Liver (tissue), 9 donors: ENCODE measurements around the gene HYAL1. TPM values are rescaled to one million over a fixed set of nuclear protein-coding genes. Genes with fewer than 3 reads are reported as not detected.

Source experiments
- DNase-seq: peaks from one replicate; pipeline ENCODE4 v3.0.0-alpha.2; 2017; ENCODE audit warnings: low spot score
- H3K27ac ChIP-seq, 2 donors: one replicate each; pipeline ENCODE4 v1.7.0; 2013; ENCODE audit warnings: inconsistent platforms in 2 of 2, low read length in 2 of 2, control low read depth in 1 of 2, low read depth in 1 of 2, mild to moderate bottlenecking in 1 of 2
- H3K27me3 ChIP-seq, 4 donors: one replicate each; pipeline versions ENCODE4 v1.6.1 to v1.7.0; 2013; ENCODE audit warnings: low read length in 3 of 4, inconsistent platforms in 1 of 4, mild to moderate bottlenecking in 1 of 4, moderate library complexity in 1 of 4; ENCODE audit not compliant: control insufficient read depth in 4 of 4, insufficient read depth in 4 of 4
- H3K36me3 ChIP-seq, 4 donors: one replicate each; pipeline versions ENCODE4 v1.6.1 to v1.7.0; 2013; ENCODE audit warnings: low read length in 3 of 4, mild to moderate bottlenecking in 3 of 4, low read depth in 1 of 4, moderate library complexity in 1 of 4; ENCODE audit not compliant: control insufficient read depth in 4 of 4, insufficient read depth in 3 of 4
- H3K4me1 ChIP-seq, 4 donors: one replicate each; pipeline versions ENCODE4 v1.6.1 to v1.7.0; 2013; ENCODE audit warnings: low read length in 3 of 4, mild to moderate bottlenecking in 3 of 4, moderate library complexity in 1 of 4; ENCODE audit not compliant: control insufficient read depth in 4 of 4, insufficient read depth in 4 of 4
- H3K4me3 ChIP-seq, 3 donors: one replicate each; pipeline versions ENCODE4 v1.6.1 to v1.7.0; 2013; ENCODE audit warnings: low read length in 3 of 3, control low read depth in 1 of 3, low read depth in 1 of 3, mild to moderate bottlenecking in 1 of 3
- H3K9ac ChIP-seq, 2 donors: one replicate each; pipeline ENCODE4 v1.7.0; 2013; ENCODE audit warnings: low read length in 2 of 2, mild to moderate bottlenecking in 2 of 2, moderate library complexity in 2 of 2, control low read depth in 1 of 2, low read depth in 1 of 2
- H3K9me3 ChIP-seq, 4 donors: one replicate each; pipeline versions ENCODE4 v1.6.1 to v1.7.0; 2013; ENCODE audit warnings: low read length in 3 of 4; ENCODE audit not compliant: control insufficient read depth in 4 of 4
- EGR1 ChIP-seq, 2 donors: IDR thresholded peaks; 2 replicates each; pipeline ENCODE4 v1.6.1; 2016 to 2018; ENCODE audit warnings: antibody characterized with exemption in 2 of 2, low read depth in 2 of 2
- FOXA1 ChIP-seq: IDR thresholded peaks from 2 replicates; pipeline ENCODE4 v1.6.1; 2016; ENCODE audit warnings: antibody characterized with exemption
- FOXA2 ChIP-seq: IDR thresholded peaks from 2 replicates; pipeline ENCODE4 v1.6.1; 2016; ENCODE audit warnings: antibody characterized with exemption
- GABPA ChIP-seq, 2 donors: IDR thresholded peaks in 1 of 2; conservative IDR thresholded peaks in 1 of 2; 2 replicates each; pipeline ENCODE4 v1.6.1; 2016; ENCODE audit warnings: antibody characterized with exemption in 2 of 2, mild to moderate bottlenecking in 1 of 2, moderate library complexity in 1 of 2
- HNF4A ChIP-seq, 2 donors: conservative IDR thresholded peaks; 2 replicates each; pipeline ENCODE4 v1.6.1; 2016; ENCODE audit warnings: antibody characterized with exemption in 2 of 2, mild to moderate bottlenecking in 2 of 2
- HNF4G ChIP-seq: IDR thresholded peaks from 2 replicates; pipeline ENCODE4 v1.6.1; 2016; ENCODE audit warnings: antibody characterized with exemption
- JUND ChIP-seq, 2 donors: IDR thresholded peaks; 2 replicates each; pipeline ENCODE4 v1.6.1; 2016; ENCODE audit warnings: antibody characterized with exemption in 2 of 2
- NR2F2 ChIP-seq: IDR thresholded peaks from 2 replicates; pipeline ENCODE4 v1.6.1; 2016; ENCODE audit warnings: antibody characterized with exemption
- RAD21 ChIP-seq, 2 donors: IDR thresholded peaks; 2 replicates each; pipeline ENCODE4 v1.6.1; 2016; ENCODE audit warnings: antibody characterized with exemption in 2 of 2, mild to moderate bottlenecking in 2 of 2
- RXRA ChIP-seq, 2 donors: IDR thresholded peaks; 2 replicates each; pipeline ENCODE4 v1.6.1; 2017 to 2018; ENCODE audit warnings: antibody characterized with exemption in 2 of 2, mild to moderate bottlenecking in 1 of 2
- TAF1 ChIP-seq: conservative IDR thresholded peaks from 2 replicates; pipeline ENCODE4 v1.6.1; 2016; ENCODE audit warnings: antibody characterized with exemption, mild to moderate bottlenecking
- YY1 ChIP-seq: IDR thresholded peaks from 2 replicates; pipeline ENCODE4 v1.6.1; 2016; ENCODE audit warnings: antibody characterized with exemption, mild to moderate bottlenecking
- WGBS: extraction: QIAGEN DNeasy Blood & Tissue Kit; methylation state at CpG from one replicate; pipeline ENCODE4 v1.1.7; 2013; 5-methylcytosine and 5-hydroxymethylcytosine counted together
- polyA plus RNA-seq, 2 donors: library from polyadenylated mRNA; stranded (reverse) in 1 of 2; unstranded in 1 of 2; fragments of 200-250 nt in 1 of 2; fragments of >200 nt in 1 of 2; fragmentation: Nextera tagmentation in 1 of 2; extraction: Ambion mirVana in 1 of 2; gene quantifications; one replicate each; pipeline versions ENCODE4 v1.2.1 to v1.2.3, GENCODE V29; 2013 to 2015
- total RNA-seq, 2 donors: library from RNA; depleted of rRNA; stranded (reverse); fragments of >200 nt; gene quantifications; one replicate each; pipeline ENCODE4 v1.2.3, GENCODE V29; 2014
- TF ChIP-seq, protein P1 (sequence below): IDR thresholded peaks from 2 replicates; pipeline ENCODE4 v1.6.1; 2016; ENCODE audit warnings: antibody characterized with exemption
- TF ChIP-seq, protein P2 (sequence below): IDR thresholded peaks from 2 replicates; pipeline ENCODE4 v1.6.1; 2016; ENCODE audit warnings: antibody characterized with exemption
- TF ChIP-seq, protein P3 (sequence below): fragments of 150-350 bp; IDR thresholded peaks from 2 replicates; pipeline ENCODE4 v1.5.1; 2017; ENCODE audit warnings: improper control_type of control experiment, low read depth, low read length; ENCODE audit not compliant: missing input control
- TF ChIP-seq, protein P4 (sequence below): IDR thresholded peaks from 2 replicates; pipeline ENCODE4 v1.6.1; 2016; ENCODE audit warnings: antibody characterized with exemption
- donor health status: healthy.
- donor health status: healthy.
- donor health status: healthy.
- donor health status: healthy.
- donor health status: healthy.

HYAL1 gene
- total and polyA plus RNA-seq, 4 donors: 82.3 to 156 (median 121) TPM

DNA sequence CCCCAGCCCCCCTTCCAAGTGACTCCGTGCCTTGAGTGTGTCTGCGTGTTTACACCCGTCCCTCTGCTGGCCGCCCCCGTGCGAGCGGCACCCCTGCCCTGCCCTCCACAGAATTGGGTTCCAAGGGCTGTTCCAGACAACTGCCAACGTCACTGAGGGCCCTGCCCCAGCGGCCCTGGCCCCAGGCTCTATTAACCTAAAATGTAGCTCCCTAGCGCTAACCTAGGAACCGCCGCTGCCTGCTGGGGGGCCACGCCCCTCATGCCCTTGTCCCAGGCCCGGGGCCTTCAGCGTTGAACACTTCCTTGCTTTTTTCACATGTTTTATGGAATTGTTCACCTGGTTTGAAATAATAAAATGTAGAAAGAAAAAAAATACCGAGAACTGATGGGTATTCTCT, 44.4 kb downstream of the HYAL1 start:
- no peak for DNase-seq
- peaks cover 11 to 39% (median 23%) of the 10 kb centered on the region in 4 donors for H3K4me1 ChIP-seq
- no peaks in the 10 kb centered on the region for H3K27me3 ChIP-seq
- no peak for TF ChIP-seq GABPA (IDR thresholded peaks at IDR 0.05 in 1 of 2, conservative IDR thresholded peaks at IDR 0.05 in 1 of 2)
- TF ChIP-seq HNF4G: no peak
- TF ChIP-seq, protein P1, sequence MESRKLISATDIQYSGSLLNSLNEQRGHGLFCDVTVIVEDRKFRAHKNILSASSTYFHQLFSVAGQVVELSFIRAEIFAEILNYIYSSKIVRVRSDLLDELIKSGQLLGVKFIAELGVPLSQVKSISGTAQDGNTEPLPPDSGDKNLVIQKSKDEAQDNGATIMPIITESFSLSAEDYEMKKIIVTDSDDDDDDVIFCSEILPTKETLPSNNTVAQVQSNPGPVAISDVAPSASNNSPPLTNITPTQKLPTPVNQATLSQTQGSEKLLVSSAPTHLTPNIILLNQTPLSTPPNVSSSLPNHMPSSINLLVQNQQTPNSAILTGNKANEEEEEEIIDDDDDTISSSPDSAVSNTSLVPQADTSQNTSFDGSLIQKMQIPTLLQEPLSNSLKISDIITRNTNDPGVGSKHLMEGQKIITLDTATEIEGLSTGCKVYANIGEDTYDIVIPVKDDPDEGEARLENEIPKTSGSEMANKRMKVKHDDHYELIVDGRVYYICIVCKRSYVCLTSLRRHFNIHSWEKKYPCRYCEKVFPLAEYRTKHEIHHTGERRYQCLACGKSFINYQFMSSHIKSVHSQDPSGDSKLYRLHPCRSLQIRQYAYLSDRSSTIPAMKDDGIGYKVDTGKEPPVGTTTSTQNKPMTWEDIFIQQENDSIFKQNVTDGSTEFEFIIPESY: no peak
- TF ChIP-seq NR2F2: no peak
- TF ChIP-seq TAF1: no peak
- no peak for TF ChIP-seq JUND (IDR thresholded peaks at IDR 0.05)
- TF ChIP-seq RXRA (IDR thresholded peaks at IDR 0.05): no peak
- TF ChIP-seq, protein P2, sequence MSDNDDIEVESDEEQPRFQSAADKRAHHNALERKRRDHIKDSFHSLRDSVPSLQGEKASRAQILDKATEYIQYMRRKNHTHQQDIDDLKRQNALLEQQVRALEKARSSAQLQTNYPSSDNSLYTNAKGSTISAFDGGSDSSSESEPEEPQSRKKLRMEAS: no peak
- no peak for TF ChIP-seq HNF4A (conservative IDR thresholded peaks at IDR 0.05)
- TF ChIP-seq, protein P3, sequence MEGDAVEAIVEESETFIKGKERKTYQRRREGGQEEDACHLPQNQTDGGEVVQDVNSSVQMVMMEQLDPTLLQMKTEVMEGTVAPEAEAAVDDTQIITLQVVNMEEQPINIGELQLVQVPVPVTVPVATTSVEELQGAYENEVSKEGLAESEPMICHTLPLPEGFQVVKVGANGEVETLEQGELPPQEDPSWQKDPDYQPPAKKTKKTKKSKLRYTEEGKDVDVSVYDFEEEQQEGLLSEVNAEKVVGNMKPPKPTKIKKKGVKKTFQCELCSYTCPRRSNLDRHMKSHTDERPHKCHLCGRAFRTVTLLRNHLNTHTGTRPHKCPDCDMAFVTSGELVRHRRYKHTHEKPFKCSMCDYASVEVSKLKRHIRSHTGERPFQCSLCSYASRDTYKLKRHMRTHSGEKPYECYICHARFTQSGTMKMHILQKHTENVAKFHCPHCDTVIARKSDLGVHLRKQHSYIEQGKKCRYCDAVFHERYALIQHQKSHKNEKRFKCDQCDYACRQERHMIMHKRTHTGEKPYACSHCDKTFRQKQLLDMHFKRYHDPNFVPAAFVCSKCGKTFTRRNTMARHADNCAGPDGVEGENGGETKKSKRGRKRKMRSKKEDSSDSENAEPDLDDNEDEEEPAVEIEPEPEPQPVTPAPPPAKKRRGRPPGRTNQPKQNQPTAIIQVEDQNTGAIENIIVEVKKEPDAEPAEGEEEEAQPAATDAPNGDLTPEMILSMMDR: no peak
- TF ChIP-seq FOXA1: no peak
- no peak for TF ChIP-seq YY1
- no peak for TF ChIP-seq EGR1 (IDR thresholded peaks at IDR 0.05; ENCODE audit: low read depth in 2 of 2)
- TF ChIP-seq FOXA2: no peak
- WGBS: 88% methylated on average over 16 of the region's 16 CpGs
- no peaks in the 10 kb centered on the region for H3K9me3 ChIP-seq
- H3K9ac ChIP-seq: no peak overlapping the region
- H3K27ac ChIP-seq: no peak overlapping the region
- H3K4me3 ChIP-seq: no peak overlapping the region
- peaks cover 11 to 21% (median 15%) of the 10 kb centered on the region in 4 donors for H3K36me3 ChIP-seq

DNA sequence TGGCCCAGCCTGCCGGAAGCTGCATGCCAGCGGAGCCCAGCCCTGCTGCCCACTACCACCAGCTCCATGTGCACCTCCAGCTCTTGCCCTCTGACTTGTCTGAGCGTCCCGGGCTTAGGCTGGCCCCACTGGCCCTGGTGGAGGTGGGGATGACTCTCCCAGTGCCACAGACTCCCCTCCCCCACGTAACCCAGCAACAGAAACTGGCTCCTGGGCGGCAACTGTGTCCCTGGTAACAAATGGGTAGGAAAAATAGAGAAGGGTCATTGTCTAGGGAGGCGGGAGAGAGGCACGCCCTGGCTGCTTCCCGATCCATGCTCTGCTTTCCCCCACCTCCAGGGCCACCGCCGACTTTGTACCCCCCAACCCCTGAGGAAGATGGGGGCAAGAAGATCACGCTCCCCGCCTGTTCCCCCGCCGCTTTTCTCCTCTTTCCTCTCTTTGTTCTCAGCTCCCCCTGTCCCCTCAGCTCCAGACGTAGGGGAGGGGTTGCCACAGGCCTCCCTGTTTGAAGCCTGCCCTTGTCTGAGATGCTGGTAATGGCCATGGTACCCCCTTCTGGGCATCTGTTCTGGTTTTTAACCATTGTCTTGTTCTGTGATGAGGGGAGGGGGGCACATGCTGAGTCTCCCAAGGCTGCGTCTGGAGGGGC, 45.2 kb downstream of the HYAL1 start:
- no peak overlapping the region for H3K27ac ChIP-seq
- H3K27me3 ChIP-seq: no peaks in the 10 kb centered on the region
- no peak for DNase-seq
- H3K4me1 ChIP-seq: peaks cover 14 to 42% (median 27%) of the 10 kb centered on the region in 4 donors
- peaks cover 11 to 21% (median 15%) of the 10 kb centered on the region in 4 donors for H3K36me3 ChIP-seq
- H3K4me3 ChIP-seq: no peak overlapping the region
- WGBS: 90% methylated on average over 17 of the region's 17 CpGs
- no peak overlapping the region for H3K9ac ChIP-seq
- TF ChIP-seq GABPA (IDR thresholded peaks at IDR 0.05 in 1 of 2, conservative IDR thresholded peaks at IDR 0.05 in 1 of 2) (no peak), HNF4A (conservative IDR thresholded peaks at IDR 0.05) (no peak), NR2F2 (no peak), HNF4G (no peak), YY1 (no peak), EGR1 (IDR thresholded peaks at IDR 0.05; ENCODE audit: low read depth in 2 of 2) (no peak), FOXA1 (no peak), RAD21 (IDR thresholded peaks at IDR 0.05) (no peak)
- TF ChIP-seq, protein P4, sequence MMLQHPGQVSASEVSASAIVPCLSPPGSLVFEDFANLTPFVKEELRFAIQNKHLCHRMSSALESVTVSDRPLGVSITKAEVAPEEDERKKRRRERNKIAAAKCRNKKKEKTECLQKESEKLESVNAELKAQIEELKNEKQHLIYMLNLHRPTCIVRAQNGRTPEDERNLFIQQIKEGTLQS: no peak
- TF ChIP-seq, protein P2: no peak
- TF ChIP-seq, protein P1: no peak
- no peaks in the 10 kb centered on the region for H3K9me3 ChIP-seq
